Activated CD4-positive, alpha-beta T cell treated with anti-CD3 and anti-CD28 coated beads, Interleukin-2, amount 10 ng/mL, durations not matched to agents 24 days and 14 days (primary cell): ENCODE results near the gene TMEM245. TPM values are rescaled to one million over a fixed set of nuclear protein-coding genes. Genes with fewer than 3 reads are reported as not detected.
"Not testable (repeated sequence)": the region's sequence is repeated elsewhere in the genome, so short reads cannot be mapped to it uniquely, and the experiment has no call there.

Experiments used
- DNase-seq: peaks from one replicate; pipeline ENCODE4 v3.0.0; 2022
- H3K27ac Mint-ChIP-seq: one replicate; pipeline ENCODE4 v1.8.0; 2022; ENCODE audit warnings: mild to moderate bottlenecking, mixed read lengths
- H3K27me3 Mint-ChIP-seq: one replicate; pipeline ENCODE4 v1.8.0; 2022; ENCODE audit warnings: mixed read lengths
- H3K36me3 Mint-ChIP-seq: one replicate; pipeline ENCODE4 v1.8.0; 2022; ENCODE audit warnings: low read depth, mild to moderate bottlenecking, mixed read lengths
- H3K4me1 Mint-ChIP-seq: one replicate; pipeline ENCODE4 v1.8.0; 2021; ENCODE audit warnings: mixed read lengths
- H3K4me3 Mint-ChIP-seq: one replicate; pipeline ENCODE4 v1.8.0; 2022; ENCODE audit warnings: mild to moderate bottlenecking, moderate library complexity, mixed read lengths
- H3K9me3 Mint-ChIP-seq: one replicate; pipeline ENCODE4 v1.8.0; 2021; ENCODE audit warnings: mixed read lengths
- intact Hi-C: fragments of 100-400 bp; cut with micrococcal nuclease; formaldehyde crosslinking; loops from one replicate; pipeline ENCODE4 v1.15.1; 2023
- total RNA-seq: library from RNA; stranded (reverse); gene quantifications from 2 replicates; pipeline ENCODE4 v1.2.3, GENCODE V29; 2022

Gene TMEM245
- total RNA-seq, 1 donor from 2014 or later = 26.7 TPM

DNA sequence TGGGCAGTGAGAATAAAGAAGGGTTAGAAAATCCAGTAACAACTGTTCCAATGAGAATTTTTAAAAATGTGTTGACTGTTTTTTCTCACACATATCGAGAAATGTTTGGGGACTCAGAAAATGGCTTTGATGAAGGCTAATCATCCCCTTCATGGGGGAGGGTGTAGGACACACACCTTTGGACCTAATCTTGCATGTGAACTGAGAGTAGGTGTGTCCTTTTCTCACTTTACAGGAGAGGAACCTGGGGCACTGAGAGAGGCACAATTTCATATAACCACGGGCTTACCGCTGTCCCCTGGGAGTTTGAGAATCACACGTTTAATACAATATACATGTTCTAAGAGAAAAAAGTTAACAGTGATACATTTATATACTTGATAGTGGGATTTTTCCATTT is 30.0 kb upstream of the TMEM245 start:
- intact Hi-C loops = no loop called here
- DNase-seq = no peak
- Mint-ChIP-seq H3K4me3 (no peak overlapping the region), H3K27ac (no peak overlapping the region), H3K27me3 (peaks cover 14% of the 10 kb centered on the region), H3K36me3 (no peaks in the 10 kb centered on the region), H3K4me1 (no peaks in the 10 kb centered on the region), H3K9me3 (peaks cover 4% of the 10 kb centered on the region)

GRCh38 chr9:109149089-109149488 is 29.3 kb upstream of the TMEM245 start:
- H3K27ac Mint-ChIP-seq = no peak overlapping the region
- peaks cover 4% of the 10 kb centered on the region for H3K9me3 Mint-ChIP-seq
- peaks cover 14% of the 10 kb centered on the region for H3K27me3 Mint-ChIP-seq
- H3K4me3 Mint-ChIP-seq = no peak overlapping the region
- no peaks in the 10 kb centered on the region for H3K36me3 Mint-ChIP-seq
- intact Hi-C loops = no loop called here
- peaks cover 2% of the 10 kb centered on the region for H3K4me1 Mint-ChIP-seq
- no peak for DNase-seq

- intact Hi-C loops = no loop called here
- Mint-ChIP-seq H3K4me1 (peaks cover 5% of the 10 kb centered on the region), H3K4me3 (no peak overlapping the region), H3K36me3 (no peaks in the 10 kb centered on the region), H3K9me3 (no peaks in the 10 kb centered on the region), H3K27ac (no peak overlapping the region), H3K27me3 (peaks cover 23% of the 10 kb centered on the region)
- DNase-seq = no peak
Measured at GRCh38 chr9:109145051-109145450, 25.3 kb upstream of the TMEM245 start.

DNA sequence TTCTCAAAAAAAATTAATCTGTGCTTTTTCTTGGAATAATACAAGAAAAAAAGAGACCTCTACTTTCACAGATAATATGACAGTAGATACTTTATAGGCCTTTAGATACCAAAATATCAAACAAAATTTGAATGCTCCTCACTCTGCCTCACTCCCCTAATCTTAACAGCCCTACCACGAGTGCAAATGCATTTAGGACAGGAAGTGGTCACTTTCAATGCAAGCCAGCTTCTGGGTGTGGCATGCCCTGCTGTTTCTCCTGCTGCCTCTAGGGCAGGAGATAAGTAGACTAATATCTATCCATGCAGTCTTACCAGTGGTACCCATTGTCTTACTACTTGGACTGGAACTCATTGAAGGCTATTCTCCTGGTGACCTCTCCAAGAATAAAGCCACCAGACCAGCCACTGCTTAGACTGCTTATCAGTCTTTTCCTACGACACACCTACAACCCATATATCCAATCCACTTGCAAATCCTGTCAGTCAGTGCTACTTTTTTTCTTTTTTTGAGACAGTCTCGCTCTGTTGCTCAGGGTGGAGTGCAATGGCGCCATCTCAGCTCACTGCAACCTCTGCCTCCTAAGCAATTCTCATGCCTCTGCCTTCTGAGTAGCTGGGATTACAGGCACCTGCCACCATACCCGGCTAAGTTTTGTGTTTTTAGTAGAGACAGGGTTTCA is 24.3 kb upstream of the TMEM245 start:
- no peak overlapping the region for H3K27ac Mint-ChIP-seq

DNA sequence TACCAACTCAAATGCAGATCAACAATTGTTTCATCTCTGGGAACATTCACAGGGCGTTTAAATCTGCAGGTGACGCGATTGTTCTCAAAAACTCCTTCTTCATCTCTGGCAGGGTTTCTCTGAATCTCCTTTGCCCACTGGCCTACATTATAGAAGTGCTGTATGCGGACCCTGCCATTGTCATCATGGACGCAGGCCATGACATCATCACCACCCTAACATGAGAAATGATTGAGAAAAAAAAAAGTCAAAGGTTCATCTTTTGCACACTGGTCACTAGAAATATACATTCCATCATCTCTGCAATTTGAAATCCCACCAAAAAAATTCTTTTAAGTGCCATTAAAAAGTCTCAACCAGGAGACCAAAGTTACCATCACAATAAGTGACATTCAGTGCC is 21.6 kb upstream of the TMEM245 start:
- no peak overlapping the region for H3K27ac Mint-ChIP-seq

More for the DNA sequence above, 24.3 kb upstream of the TMEM245 start:
- intact Hi-C loops = no loop called here
- no peaks in the 10 kb centered on the region for H3K9me3 Mint-ChIP-seq
- H3K4me1 Mint-ChIP-seq = peaks cover 5% of the 10 kb centered on the region
- no peak overlapping the region for H3K4me3 Mint-ChIP-seq
- no peaks in the 10 kb centered on the region for H3K36me3 Mint-ChIP-seq
- DNase-seq = peak; percentile 65
- H3K27me3 Mint-ChIP-seq = peaks cover 25% of the 10 kb centered on the region

GRCh38 chr9:109139851-109140250 is 20.1 kb upstream of the TMEM245 start:
- Mint-ChIP-seq H3K27me3 (peaks cover 22% of the 10 kb centered on the region), H3K9me3 (no peaks in the 10 kb centered on the region)
- intact Hi-C loops = no loop called here

More for the DNA sequence above, 21.6 kb upstream of the TMEM245 start:
- no peak for DNase-seq
- intact Hi-C loops = no loop called here
- Mint-ChIP-seq H3K36me3 (no peaks in the 10 kb centered on the region), H3K9me3 (no peaks in the 10 kb centered on the region), H3K27me3 (peaks cover 25% of the 10 kb centered on the region), H3K4me1 (peaks cover 5% of the 10 kb centered on the region), H3K4me3 (no peak overlapping the region)

GRCh38 chr9:109138421-109138820 is 18.7 kb upstream of the TMEM245 start:
- no peaks in the 10 kb centered on the region for H3K36me3 Mint-ChIP-seq
- H3K27ac Mint-ChIP-seq = no peak overlapping the region
- DNase-seq = no peak
- peaks cover 24% of the 10 kb centered on the region for H3K27me3 Mint-ChIP-seq
- H3K9me3 Mint-ChIP-seq = no peaks in the 10 kb centered on the region
- no peaks in the 10 kb centered on the region for H3K4me1 Mint-ChIP-seq
- H3K4me3 Mint-ChIP-seq = no peak overlapping the region
- intact Hi-C loops = no loop called here

More at GRCh38 chr9:109139851-109140250, 20.1 kb upstream of the TMEM245 start:
- Mint-ChIP-seq H3K36me3 (no peaks in the 10 kb centered on the region), H3K4me3 (no peak overlapping the region), H3K27ac (no peak overlapping the region), H3K4me1 (peaks cover 5% of the 10 kb centered on the region)
- DNase-seq = no peak

DNA sequence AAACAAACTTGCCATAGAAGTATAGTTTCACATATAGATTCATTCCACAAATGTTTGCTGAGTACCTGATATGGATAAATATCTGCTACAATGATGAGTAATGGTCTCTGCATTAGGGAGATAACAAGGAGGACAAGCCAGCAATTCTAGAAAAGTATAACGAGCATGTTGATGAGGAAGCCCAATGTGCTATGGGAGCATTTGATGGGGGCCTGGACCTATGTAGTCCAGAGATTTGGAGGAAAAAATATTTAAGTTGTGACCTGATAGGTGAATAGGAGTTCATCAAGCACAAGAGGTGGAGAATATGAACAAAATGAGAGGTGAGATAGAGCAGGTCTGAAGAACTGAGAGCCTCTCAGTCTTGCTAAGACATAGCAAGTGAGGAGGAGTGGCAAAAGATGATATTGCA is 14.4 kb upstream of the TMEM245 start:
- no peak overlapping the region for H3K4me3 Mint-ChIP-seq
- H3K36me3 Mint-ChIP-seq = no peaks in the 10 kb centered on the region
- H3K9me3 Mint-ChIP-seq = no peaks in the 10 kb centered on the region
- no peak overlapping the region for H3K27ac Mint-ChIP-seq
- peaks cover 13% of the 10 kb centered on the region for H3K27me3 Mint-ChIP-seq
- intact Hi-C loops = no loop called here
- no peak for DNase-seq
- H3K4me1 Mint-ChIP-seq = no peaks in the 10 kb centered on the region

DNA sequence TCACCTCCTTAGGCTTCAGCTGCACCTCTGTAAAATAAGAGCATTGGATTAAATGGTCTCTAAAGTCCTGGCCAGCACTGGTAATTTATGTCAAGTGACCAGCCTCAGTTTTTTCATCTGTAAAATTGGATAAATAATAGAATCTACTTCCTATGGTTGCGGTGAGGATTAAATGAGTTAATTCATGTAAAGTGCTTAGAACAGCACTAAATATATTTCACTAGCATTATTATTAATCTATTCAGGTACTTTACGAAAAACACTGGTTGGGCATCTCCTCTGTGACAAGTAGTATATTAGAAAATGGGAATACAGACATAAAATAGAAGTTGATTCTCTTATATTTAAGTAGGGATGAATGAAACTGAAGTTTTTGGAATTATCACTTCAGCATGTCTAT is 13.8 kb upstream of the TMEM245 start:
- no peaks in the 10 kb centered on the region for H3K36me3 Mint-ChIP-seq
- H3K27ac Mint-ChIP-seq = no peak overlapping the region
- H3K4me3 Mint-ChIP-seq = no peak overlapping the region
- no peaks in the 10 kb centered on the region for H3K9me3 Mint-ChIP-seq
- H3K27me3 Mint-ChIP-seq = peaks cover 13% of the 10 kb centered on the region
- no peak for DNase-seq
- no peaks in the 10 kb centered on the region for H3K4me1 Mint-ChIP-seq
- intact Hi-C loops = no loop called here

GRCh38 chr9:109132567-109133021 is 12.8 kb upstream of the TMEM245 start:
- no peak for DNase-seq
- intact Hi-C loops = no loop called here
- no peak overlapping the region for H3K27ac Mint-ChIP-seq
- H3K4me1 Mint-ChIP-seq = no peaks in the 10 kb centered on the region
- H3K9me3 Mint-ChIP-seq = no peaks in the 10 kb centered on the region
- peaks cover 9% of the 10 kb centered on the region for H3K27me3 Mint-ChIP-seq
- H3K4me3 Mint-ChIP-seq = no peak overlapping the region
- no peaks in the 10 kb centered on the region for H3K36me3 Mint-ChIP-seq

GRCh38 chr9:109129470-109130197 is 9.9 kb upstream of the TMEM245 start:
- H3K4me3 Mint-ChIP-seq = no peak overlapping the region
- no peaks in the 10 kb centered on the region for H3K36me3 Mint-ChIP-seq
- H3K27me3 Mint-ChIP-seq = peaks cover 3% of the 10 kb centered on the region
- intact Hi-C loops = no loop called here
- H3K27ac Mint-ChIP-seq = no peak overlapping the region
- no peaks in the 10 kb centered on the region for H3K9me3 Mint-ChIP-seq
- DNase-seq = no peak
- no peaks in the 10 kb centered on the region for H3K4me1 Mint-ChIP-seq

DNA sequence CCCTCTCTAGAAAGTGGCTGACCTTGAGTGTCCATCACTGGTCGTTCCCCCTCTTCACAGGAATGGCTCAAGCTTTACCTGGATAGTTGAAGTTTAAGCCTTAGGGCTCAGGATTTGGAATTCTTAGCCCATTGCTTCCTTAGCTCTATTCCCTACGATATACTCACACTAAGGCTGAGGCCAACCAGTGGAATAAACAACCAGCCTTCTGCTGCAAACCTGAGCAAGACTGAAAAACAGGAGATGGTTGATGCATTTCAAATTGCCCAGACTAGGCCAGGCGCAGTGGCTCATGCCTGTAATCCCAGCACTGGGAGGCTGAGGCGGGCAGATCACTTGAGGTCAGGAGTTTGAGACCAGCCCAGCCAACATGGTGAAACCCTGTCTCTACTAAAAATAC is 6.9 kb upstream of the TMEM245 start:
- intact Hi-C loops, H3K36me3 Mint-ChIP-seq, H3K4me3 Mint-ChIP-seq, DNase-seq, H3K9me3 Mint-ChIP-seq, H3K4me1 Mint-ChIP-seq, H3K27ac Mint-ChIP-seq, H3K27me3 Mint-ChIP-seq: not testable (repeated sequence)

DNA sequence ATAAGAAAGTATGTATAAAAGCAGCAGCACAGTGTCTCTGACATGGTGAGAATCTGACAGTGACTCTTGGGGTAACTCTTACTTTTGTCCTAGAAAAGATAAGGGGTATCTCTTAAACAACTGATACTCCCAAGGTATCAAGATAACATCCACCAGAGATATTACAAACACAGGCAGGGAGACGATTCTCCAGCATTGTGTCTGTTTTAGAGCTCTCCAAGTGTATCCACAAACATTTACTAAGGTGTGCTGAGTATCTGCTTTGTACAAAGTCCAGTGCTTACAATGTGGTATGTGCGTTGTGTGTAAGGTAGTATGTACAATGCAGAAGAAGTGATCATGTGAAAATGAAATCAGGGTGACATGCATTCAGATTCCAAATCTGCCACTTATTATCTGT is 4.4 kb upstream of the TMEM245 start:
- Mint-ChIP-seq H3K9me3 (no peaks in the 10 kb centered on the region), H3K27ac (no peak overlapping the region), H3K4me1 (peaks cover 5% of the 10 kb centered on the region), H3K4me3 (no peak overlapping the region), H3K27me3 (no peaks in the 10 kb centered on the region), H3K36me3 (no peaks in the 10 kb centered on the region)
- intact Hi-C loops = no loop called here
- no peak for DNase-seq

DNA sequence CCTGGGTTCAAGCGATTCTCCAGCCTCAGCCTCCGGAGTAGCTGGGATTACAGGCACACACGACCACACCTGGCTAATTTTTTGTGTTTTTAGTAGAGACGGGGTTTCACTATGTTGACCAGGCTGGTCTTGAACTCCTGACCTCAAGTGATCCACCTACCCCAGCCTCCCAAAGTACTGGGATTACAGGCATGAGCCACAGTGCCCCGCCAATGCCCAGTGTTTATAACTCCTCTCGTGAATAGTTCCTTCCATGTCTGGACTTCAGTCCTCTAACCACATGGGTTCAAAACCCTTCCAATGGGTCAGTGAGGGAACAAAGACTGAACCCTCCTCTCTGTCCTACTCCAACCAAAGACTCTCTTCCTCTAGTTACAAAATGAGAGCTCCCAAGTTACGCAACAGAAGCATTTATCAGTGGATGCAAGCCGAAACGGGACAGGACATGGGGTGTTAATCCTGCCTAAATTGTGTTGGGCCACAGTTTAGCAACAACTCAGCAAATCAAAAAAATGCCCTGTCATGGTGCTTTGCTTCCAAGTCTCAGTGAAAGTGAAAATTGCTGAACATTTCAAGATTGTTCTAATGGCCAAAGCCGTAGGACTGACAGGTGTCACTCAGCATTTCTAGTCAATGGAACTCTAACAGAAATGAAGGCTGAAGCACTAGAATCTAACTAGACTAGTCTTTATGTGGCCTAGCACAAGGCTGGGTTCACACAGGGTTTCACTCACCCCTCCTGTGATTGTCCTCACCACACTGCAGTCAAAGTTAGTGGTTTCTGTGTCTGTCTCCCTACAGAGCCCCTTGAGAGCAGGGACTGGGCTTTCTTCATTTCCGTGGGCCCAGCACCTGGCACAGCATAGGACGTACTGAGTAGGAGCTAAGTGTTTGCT is 3.2 kb upstream of the TMEM245 start:
- DNase-seq = no peak
- no peak overlapping the region for H3K4me3 Mint-ChIP-seq
- H3K9me3 Mint-ChIP-seq = no peaks in the 10 kb centered on the region
- intact Hi-C loops = no loop called here
- peaks cover 15% of the 10 kb centered on the region for H3K4me1 Mint-ChIP-seq
- H3K27me3 Mint-ChIP-seq = no peaks in the 10 kb centered on the region
- H3K36me3 Mint-ChIP-seq = peaks cover 3% of the 10 kb centered on the region
- no peak overlapping the region for H3K27ac Mint-ChIP-seq
